DOHH2 (cell line): ENCODE data around the gene ERI3.

Experiments
- EZH2phosphoT487 ChIP-seq: fragments of 200-600 bp; sonication (generic); IDR thresholded peaks from 2 replicates; pipeline ENCODE4 v1.6.1; 2017; ENCODE audit warnings: borderline replicate concordance, mild to moderate bottlenecking, antibody characterized with exemption, low read length, moderate library complexity, mixed read lengths
- TF ChIP-seq, protein P1 (sequence below): fragments of 200-600 bp; sonication (generic); IDR thresholded peaks from one replicate; pipeline ENCODE4 v1.5.1; 2014; ENCODE audit warnings: antibody characterized with exemption, mild to moderate bottlenecking, low read depth, low read length; ENCODE audit not compliant: poor library complexity, severe bottlenecking

DNA sequence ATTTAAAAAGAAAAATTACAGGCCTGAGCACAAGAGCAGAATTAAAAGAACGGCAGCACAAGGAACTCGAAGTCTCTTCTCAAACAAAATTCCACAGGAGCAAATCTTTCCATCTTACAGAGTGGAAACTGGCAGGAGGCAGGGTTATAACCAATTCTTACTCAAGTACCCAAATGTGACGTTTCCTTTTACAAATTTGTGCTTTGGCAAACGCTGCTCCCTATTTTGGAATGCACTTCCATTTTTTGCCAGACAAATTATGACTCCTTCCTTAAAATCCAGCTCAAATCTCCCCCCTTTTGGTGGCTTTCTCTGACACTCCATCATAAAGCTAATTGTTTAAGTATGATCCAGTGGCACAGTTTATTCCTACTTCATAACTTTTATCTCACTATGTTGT is 7.8 kb downstream of the ERI3 start:
- TF ChIP-seq, protein P1, sequence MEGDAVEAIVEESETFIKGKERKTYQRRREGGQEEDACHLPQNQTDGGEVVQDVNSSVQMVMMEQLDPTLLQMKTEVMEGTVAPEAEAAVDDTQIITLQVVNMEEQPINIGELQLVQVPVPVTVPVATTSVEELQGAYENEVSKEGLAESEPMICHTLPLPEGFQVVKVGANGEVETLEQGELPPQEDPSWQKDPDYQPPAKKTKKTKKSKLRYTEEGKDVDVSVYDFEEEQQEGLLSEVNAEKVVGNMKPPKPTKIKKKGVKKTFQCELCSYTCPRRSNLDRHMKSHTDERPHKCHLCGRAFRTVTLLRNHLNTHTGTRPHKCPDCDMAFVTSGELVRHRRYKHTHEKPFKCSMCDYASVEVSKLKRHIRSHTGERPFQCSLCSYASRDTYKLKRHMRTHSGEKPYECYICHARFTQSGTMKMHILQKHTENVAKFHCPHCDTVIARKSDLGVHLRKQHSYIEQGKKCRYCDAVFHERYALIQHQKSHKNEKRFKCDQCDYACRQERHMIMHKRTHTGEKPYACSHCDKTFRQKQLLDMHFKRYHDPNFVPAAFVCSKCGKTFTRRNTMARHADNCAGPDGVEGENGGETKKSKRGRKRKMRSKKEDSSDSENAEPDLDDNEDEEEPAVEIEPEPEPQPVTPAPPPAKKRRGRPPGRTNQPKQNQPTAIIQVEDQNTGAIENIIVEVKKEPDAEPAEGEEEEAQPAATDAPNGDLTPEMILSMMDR = no peak
- no peak for TF ChIP-seq EZH2phosphoT487
